Ascending aorta (tissue), 2 donors: ENCODE measurements around the gene SNCB. TPM values are rescaled to one million over a fixed set of nuclear protein-coding genes. Genes with fewer than 3 reads are reported as not detected.
A peak's percentile ranks its signal among the peaks of the same experiment; 100 is the strongest.

ENCODE experiments used
- DNase-seq, 2 donors: peaks; one replicate each; pipeline ENCODE4 v3.0.0-alpha.2; 2019; ENCODE audit warnings: low spot score in 2 of 2
- H3K27ac ChIP-seq, 2 donors: fragments of 200-600 bp; sonication (generic); one replicate each; pipeline ENCODE4 v1.5.1; 2016 to 2017; ENCODE audit warnings: mild to moderate bottlenecking in 1 of 2
- H3K27me3 ChIP-seq: fragments of 200-600 bp; sonication (generic); one replicate; pipeline ENCODE4 v1.5.1; 2017
- H3K36me3 ChIP-seq, 2 donors: fragments of 200-600 bp; sonication (generic); one replicate each; pipeline ENCODE4 v1.5.1; 2016
- H3K4me1 ChIP-seq, 2 donors: fragments of 200-600 bp; sonication (generic); one replicate each; pipeline ENCODE4 v1.5.1; 2016 to 2017; ENCODE audit warnings: mild to moderate bottlenecking in 1 of 2
- H3K4me3 ChIP-seq, 2 donors: fragments of 200-600 bp; sonication (generic); one replicate each; pipeline ENCODE4 v1.5.1; 2016 to 2017; ENCODE audit warnings: mild to moderate bottlenecking in 1 of 2
- H3K9me3 ChIP-seq, 2 donors: fragments of 200-600 bp; sonication (generic); one replicate each; pipeline ENCODE4 v1.5.1; 2016
- intact Hi-C: fragments of 100-400 bp; cut with DNase I; formaldehyde crosslinking; loops from one replicate; pipeline ENCODE4 v1.15.1; 2023
- total RNA-seq: library from RNA; depleted of rRNA; stranded (reverse); fragments of >200 nt; gene quantifications from one replicate; pipeline ENCODE4 v1.1.0, GENCODE V29; 2016
- TF ChIP-seq, protein P1 (sequence below), 3 experiments: fragments of 200-600 bp in 2 of 3; fragments of 450-650 bp in 1 of 3; sonication (generic) in 2 of 3; IDR thresholded peaks; one replicate each; pipeline ENCODE4 v1.5.1; 2016 to 2019; ENCODE audit warnings: antibody characterized with exemption in 3 of 3, mild to moderate bottlenecking in 1 of 3, moderate library complexity in 1 of 3

Gene SNCB
- total RNA-seq, 1 donor from 2014 or later, result not detected

DNA sequence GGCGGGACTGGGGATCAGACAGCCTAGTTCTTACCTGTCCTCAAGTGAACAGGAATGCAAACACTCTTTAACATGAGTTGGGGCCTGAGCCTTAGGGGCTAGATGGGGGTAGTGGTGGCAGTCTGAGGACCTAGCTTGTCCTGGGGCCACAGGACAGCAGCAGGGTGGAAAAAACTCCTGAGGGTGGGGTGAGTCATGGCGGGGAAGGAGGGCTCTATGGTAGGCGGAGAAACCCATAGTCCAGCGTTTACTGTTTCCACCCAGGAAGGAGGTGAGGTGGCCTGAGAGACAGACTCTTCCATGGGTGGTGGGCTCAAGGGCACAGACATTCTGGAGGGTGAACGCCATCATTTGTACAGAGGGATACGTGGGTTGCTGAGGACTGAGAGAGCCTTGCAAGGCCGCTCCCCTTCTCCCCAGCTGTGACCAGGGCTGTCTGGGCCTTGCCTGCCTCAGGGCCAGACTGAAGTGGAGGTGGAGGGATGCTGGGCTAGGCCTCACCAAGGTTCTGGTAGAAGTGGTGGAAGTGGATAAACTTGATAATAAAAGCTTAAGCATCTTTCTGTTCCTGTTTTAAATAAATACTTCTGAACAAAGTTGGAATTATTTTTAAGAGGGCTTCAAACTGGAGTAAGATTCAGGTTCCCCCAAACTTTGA, 15.8 kb upstream of the SNCB start:
- no peaks in the 10 kb centered on the region for H3K27me3 ChIP-seq
- no peak for DNase-seq
- H3K4me1 ChIP-seq, result peaks cover 3 to 10% of the 10 kb centered on the region in 2 donors
- peak overlapping the region; percentile 15 to 75 for H3K4me3 ChIP-seq
- H3K27ac ChIP-seq, result peak overlapping the region; percentile 65 to 76
- no peaks in the 10 kb centered on the region for H3K36me3 ChIP-seq
- intact Hi-C loops, result loop anchor here (2.0 to 10.0 kb wide), 4 partner anchors 201 to 659 kb away; partner anchors contain the start of genes CLTB, FAF2, HIGD2A and NOP16
- TF ChIP-seq, protein P1, sequence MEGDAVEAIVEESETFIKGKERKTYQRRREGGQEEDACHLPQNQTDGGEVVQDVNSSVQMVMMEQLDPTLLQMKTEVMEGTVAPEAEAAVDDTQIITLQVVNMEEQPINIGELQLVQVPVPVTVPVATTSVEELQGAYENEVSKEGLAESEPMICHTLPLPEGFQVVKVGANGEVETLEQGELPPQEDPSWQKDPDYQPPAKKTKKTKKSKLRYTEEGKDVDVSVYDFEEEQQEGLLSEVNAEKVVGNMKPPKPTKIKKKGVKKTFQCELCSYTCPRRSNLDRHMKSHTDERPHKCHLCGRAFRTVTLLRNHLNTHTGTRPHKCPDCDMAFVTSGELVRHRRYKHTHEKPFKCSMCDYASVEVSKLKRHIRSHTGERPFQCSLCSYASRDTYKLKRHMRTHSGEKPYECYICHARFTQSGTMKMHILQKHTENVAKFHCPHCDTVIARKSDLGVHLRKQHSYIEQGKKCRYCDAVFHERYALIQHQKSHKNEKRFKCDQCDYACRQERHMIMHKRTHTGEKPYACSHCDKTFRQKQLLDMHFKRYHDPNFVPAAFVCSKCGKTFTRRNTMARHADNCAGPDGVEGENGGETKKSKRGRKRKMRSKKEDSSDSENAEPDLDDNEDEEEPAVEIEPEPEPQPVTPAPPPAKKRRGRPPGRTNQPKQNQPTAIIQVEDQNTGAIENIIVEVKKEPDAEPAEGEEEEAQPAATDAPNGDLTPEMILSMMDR (IDR thresholded peaks at IDR 0.05), result no peak
- no peaks in the 10 kb centered on the region for H3K9me3 ChIP-seq

DNA sequence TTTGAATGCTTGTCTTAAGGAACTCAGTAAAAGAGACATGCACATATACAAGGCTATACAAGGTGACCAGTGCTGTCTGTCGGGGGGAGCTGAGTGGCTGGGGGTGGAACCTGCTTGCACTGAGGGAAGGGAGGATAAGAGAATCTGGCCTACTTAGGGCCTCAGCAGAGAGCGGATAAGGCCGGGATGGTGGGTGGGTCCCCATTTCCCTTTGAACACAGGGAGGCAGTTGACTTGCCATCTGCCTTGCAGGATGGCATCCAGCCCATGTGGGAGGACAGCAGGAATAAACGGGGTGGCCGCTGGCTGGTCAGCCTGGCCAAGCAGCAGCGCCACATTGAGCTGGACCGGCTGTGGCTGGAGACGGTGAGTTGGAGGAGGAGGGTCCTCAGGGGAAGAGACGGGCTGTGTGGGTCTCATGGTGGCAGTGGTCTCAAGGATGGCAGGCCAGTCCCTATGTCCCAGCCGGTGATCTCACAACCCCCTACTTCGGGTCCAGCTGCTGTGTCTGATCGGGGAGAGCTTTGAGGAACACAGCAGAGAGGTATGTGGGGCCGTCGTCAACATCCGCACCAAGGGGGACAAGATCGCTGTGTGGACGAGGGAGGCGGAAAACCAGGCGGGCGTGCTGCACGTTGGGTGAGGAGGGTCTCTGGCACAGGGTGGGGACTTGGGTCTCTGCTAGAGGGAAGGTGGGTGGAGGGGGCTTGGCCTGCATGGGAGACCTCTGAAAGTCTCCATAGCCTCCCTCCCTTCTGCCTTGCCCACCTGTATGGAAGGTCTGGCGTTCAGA, 14.7 kb upstream of the SNCB start:
- no peaks in the 10 kb centered on the region for H3K36me3 ChIP-seq
- TF ChIP-seq, protein P1 (IDR thresholded peaks at IDR 0.05), result no peak
- intact Hi-C loops, result loop anchor here (5.0 to 10.0 kb wide), 4 partner anchors 200 to 952 kb away; partner anchors contain the start of genes FAF2, HIGD2A, NOP16 and PRELID1

DNA sequence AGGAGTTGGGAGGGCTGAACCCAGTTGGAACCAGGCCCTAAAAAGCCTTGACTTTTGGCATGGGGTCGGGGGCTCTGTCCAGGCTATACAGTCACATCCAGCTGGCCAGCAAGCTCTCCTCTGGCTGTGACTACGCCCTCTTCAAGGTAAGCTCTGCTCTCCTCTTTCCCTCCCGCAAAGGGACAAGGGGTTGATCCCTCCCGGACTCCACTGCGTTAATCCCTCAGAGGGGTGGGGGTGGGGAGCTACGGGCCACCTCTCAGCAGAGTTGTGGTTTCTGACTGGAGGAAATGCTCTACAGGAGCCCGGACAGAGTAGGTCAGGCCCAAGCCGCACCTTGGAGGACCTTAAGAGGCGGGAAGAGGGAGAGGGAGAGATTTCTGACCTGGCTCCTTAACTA, 14.0 kb upstream of the SNCB start:
- no peaks in the 10 kb centered on the region for H3K36me3 ChIP-seq
- TF ChIP-seq, protein P1 (IDR thresholded peaks at IDR 0.05), result no peak
- peaks cover 3 to 10% of the 10 kb centered on the region in 2 donors for H3K4me1 ChIP-seq
- intact Hi-C loops, result loop anchor here (5.0 to 10.0 kb wide), 4 partner anchors 199 to 953 kb away; partner anchors contain the start of genes FAF2, HIGD2A, NOP16 and PRELID1
- no peak for DNase-seq
- no peak overlapping the region for H3K4me3 ChIP-seq
- no peaks in the 10 kb centered on the region for H3K27me3 ChIP-seq
- H3K27ac ChIP-seq, result no peak overlapping the region
- H3K9me3 ChIP-seq, result no peaks in the 10 kb centered on the region

More for the DNA sequence above, 14.7 kb upstream of the SNCB start:
- H3K9me3 ChIP-seq, result no peaks in the 10 kb centered on the region
- no peak overlapping the region for H3K4me3 ChIP-seq
- H3K4me1 ChIP-seq, result peaks cover 3 to 10% of the 10 kb centered on the region in 2 donors
- H3K27ac ChIP-seq, result no peak overlapping the region
- no peaks in the 10 kb centered on the region for H3K27me3 ChIP-seq
- DNase-seq, result no peak

DNA sequence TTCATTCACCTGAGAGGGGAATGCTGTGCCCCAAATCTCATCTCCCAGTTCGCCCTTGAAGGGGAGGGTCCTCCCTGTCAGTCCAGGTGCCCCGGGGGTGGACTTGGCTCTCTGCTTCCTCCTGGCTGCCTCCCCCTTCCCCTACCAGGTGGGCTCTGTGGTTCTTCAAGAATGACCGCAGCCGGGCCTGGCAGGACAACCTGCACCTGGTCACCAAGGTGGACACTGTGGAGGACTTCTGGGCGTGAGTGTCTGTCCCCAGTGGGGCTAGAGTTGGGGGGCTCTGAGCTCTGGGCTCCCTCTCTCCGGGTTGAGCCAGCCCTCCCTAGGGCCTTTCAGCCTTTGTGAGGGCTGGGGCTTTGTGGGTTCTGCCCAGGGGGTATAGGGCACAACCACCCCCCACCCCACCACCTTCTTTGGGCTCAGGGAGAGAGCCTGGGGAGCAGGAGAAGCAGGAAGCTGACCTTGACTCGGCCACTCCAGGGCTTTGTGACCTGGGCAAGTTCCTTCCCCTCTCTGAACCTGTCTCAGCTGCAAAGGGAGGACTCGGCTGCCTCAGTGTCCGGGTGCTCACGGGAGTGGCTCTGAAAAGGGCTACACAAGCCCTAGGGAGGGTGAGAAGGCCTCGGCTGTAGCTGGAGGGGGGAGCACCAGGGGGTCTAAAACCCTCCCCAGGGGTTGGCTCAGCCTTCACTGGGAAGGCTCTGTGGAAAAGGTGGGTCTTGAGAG, 13.3 kb upstream of the SNCB start:
- TF ChIP-seq, protein P1 (IDR thresholded peaks at IDR 0.05), result no peak
- no peaks in the 10 kb centered on the region for H3K36me3 ChIP-seq
- H3K4me3 ChIP-seq, result no peak overlapping the region
- DNase-seq, result no peak
- H3K27ac ChIP-seq, result no peak overlapping the region
- peaks cover 3 to 10% of the 10 kb centered on the region in 2 donors for H3K4me1 ChIP-seq
- no peaks in the 10 kb centered on the region for H3K27me3 ChIP-seq
- H3K9me3 ChIP-seq, result no peaks in the 10 kb centered on the region
- intact Hi-C loops, result loop anchor here (5.0 to 10.0 kb wide), 4 partner anchors 199 to 954 kb away; partner anchors contain the start of genes FAF2, HIGD2A, NOP16 and PRELID1
